Left ventricle myocardium inferior (tissue), 1 donor: Measurements from ENCODE around the gene PNPLA2. TPM values are rescaled to one million over a fixed set of nuclear protein-coding genes. Genes with fewer than 3 reads are reported as not detected.
A peak's percentile ranks its signal among the peaks of the same experiment; 100 is the strongest.

Source experiments
- DNase-seq: peaks from one replicate; pipeline ENCODE4 v3.0.0-alpha.2; 2020
- H3K27ac ChIP-seq: fragments of 200-600 bp; replicated peaks from 2 replicates; pipeline ENCODE4 v1.8.0; 2021
- H3K27me3 ChIP-seq: fragments of 200-600 bp; 2 replicates; pipeline ENCODE4 v1.8.0; 2021; ENCODE audit warnings: low read depth
- H3K36me3 ChIP-seq: fragments of 200-600 bp; 2 replicates; pipeline ENCODE4 v1.8.0; 2021
- H3K4me1 ChIP-seq: fragments of 200-600 bp; 2 replicates; pipeline ENCODE4 v1.8.0; 2021
- H3K4me3 ChIP-seq: fragments of 200-600 bp; 2 replicates; pipeline ENCODE4 v1.8.0; 2021; ENCODE audit warnings: mild to moderate bottlenecking, moderate library complexity
- H3K9me3 ChIP-seq: fragments of 200-600 bp; replicated peaks from 2 replicates; pipeline ENCODE4 v1.8.0; 2021
- CTCF ChIP-seq: fragments of 200-600 bp; IDR thresholded peaks from 2 replicates; pipeline ENCODE4 v1.8.0; 2021; ENCODE audit warnings: antibody characterized with exemption, mild to moderate bottlenecking, borderline replicate concordance
- intact Hi-C: fragments of 100-400 bp; cut with micrococcal nuclease; formaldehyde crosslinking; loops from one replicate; pipeline ENCODE4 v1.11.0; 2022
- total RNA-seq: library from RNA; stranded (reverse); fragmentation: NEBNext Ultra II Directional; extraction: Animal tissue kit (Norgen Biotek cat#: 25700); gene quantifications from one replicate; pipeline ENCODE4 v1.2.1, GENCODE V29; 2021
- donor health status: DM: no; HTN: yes; CAD: no; lungs with severe emphysema.

Gene PNPLA2
- total RNA-seq, 1 donor from 2014 or later: 300 TPM

GRCh38 chr11:862081-862661, 43.5 kb downstream of the PNPLA2 start:
- Histone ChIP-seq H3K4me1 (peaks cover 34% of the 10 kb centered on the region), H3K4me3 (no peak overlapping the region), H3K27ac (peak overlapping the region; percentile 5), H3K27me3 (no peaks in the 10 kb centered on the region), H3K36me3 (peaks cover 44% of the 10 kb centered on the region), H3K9me3 (no peaks in the 10 kb centered on the region)
- TF ChIP-seq CTCF: no peak
- DNase-seq: peak; percentile 51
- intact Hi-C loops: no loop called here

GRCh38 chr11:862696-863022, 43.9 kb downstream of the PNPLA2 start:
- no peak for TF ChIP-seq CTCF
- no peaks in the 10 kb centered on the region for H3K27me3 ChIP-seq
- peaks cover 45% of the 10 kb centered on the region for H3K36me3 ChIP-seq
- H3K27ac ChIP-seq: peak overlapping the region; percentile 5
- H3K4me1 ChIP-seq: peaks cover 29% of the 10 kb centered on the region
- no peaks in the 10 kb centered on the region for H3K9me3 ChIP-seq
- H3K4me3 ChIP-seq: no peak overlapping the region
- intact Hi-C loops: no loop called here
- no peak for DNase-seq

GRCh38 chr11:863023-863909, 44.6 kb downstream of the PNPLA2 start:
- no peak for TF ChIP-seq CTCF
- intact Hi-C loops: no loop called here
- no peak overlapping the region for H3K27ac ChIP-seq
- no peak overlapping the region for H3K4me3 ChIP-seq
- no peak for DNase-seq
- no peaks in the 10 kb centered on the region for H3K27me3 ChIP-seq
- no peaks in the 10 kb centered on the region for H3K9me3 ChIP-seq
- H3K4me1 ChIP-seq: peaks cover 27% of the 10 kb centered on the region
- peaks cover 45% of the 10 kb centered on the region for H3K36me3 ChIP-seq

- H3K36me3 ChIP-seq: peaks cover 45% of the 10 kb centered on the region
- no peak for DNase-seq
- H3K4me3 ChIP-seq: no peak overlapping the region
- no peak for TF ChIP-seq CTCF
- no peaks in the 10 kb centered on the region for H3K27me3 ChIP-seq
- H3K27ac ChIP-seq: no peak overlapping the region
- H3K4me1 ChIP-seq: peaks cover 27% of the 10 kb centered on the region
- no peaks in the 10 kb centered on the region for H3K9me3 ChIP-seq
- intact Hi-C loops: no loop called here
These were observed 45.5 kb downstream of the PNPLA2 start for GRCh38 chr11:863910-864827.

GRCh38 chr11:864898-865297, 46.2 kb downstream of the PNPLA2 start:
- Histone ChIP-seq H3K4me1 (peaks cover 21% of the 10 kb centered on the region), H3K4me3 (no peak overlapping the region), H3K27ac (no peak overlapping the region), H3K36me3 (peaks cover 45% of the 10 kb centered on the region), H3K27me3 (no peaks in the 10 kb centered on the region), H3K9me3 (no peaks in the 10 kb centered on the region)
- TF ChIP-seq CTCF: no peak
- no peak for DNase-seq
- intact Hi-C loops: no loop called here
